Stimulated activated CD4-positive, alpha-beta T cell treated with anti-CD3 and anti-CD28 coated beads, Interleukin-2, amount 100 ng/mL, for 48 hours (primary cell): Measurements from ENCODE around the gene GBA2.
A peak's percentile ranks its signal among the peaks of the same experiment; 100 is the strongest.

Experiments
- DNase-seq, 2 donors: peaks; one replicate each; pipeline ENCODE4 v3.0.0-alpha.2; 2020

The GBA2 gene

GRCh38 chr9:35714579-35715252 lies 34.3 kb downstream of the GBA2 start:
- no peak for DNase-seq

GRCh38 chr9:35714123-35714522 lies 34.9 kb downstream of the GBA2 start:
- no peak for DNase-seq

GRCh38 chr9:35713578-35713977 lies 35.5 kb downstream of the GBA2 start:
- DNase-seq, result no peak

DNA sequence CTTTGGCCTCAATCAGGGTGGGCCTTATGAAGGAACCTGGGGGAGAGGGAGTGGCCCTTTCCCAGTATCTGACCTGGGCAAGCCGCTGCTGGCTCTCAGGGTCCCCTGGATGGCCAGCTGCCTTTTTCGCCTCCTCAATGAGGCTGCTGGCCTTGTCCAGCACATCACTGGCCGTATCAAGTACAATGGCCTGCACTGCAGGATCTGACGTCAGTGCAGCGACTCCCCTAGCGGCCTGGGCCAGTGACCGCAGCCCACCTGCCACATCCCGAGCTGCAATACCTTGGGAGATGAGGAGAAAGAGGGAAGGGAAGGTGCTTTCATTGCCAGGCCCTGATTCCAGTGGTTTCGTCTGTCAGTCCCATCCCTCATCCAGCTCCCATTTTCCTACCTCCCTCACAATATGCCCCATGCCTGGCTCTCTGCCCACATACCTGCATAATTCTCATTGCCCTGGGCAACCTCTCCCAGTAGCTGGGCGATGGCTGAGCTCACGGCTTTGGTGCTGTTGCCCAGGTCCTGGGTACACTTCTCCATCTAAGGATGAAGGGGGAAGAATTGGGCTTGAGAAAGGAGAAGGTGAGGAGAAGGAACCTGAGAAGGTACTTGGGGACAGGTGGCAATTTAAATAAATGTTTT lies 36.1 kb downstream of the GBA2 start:
- DNase-seq, result no peak

- no peak for DNase-seq
These were observed 37.3 kb downstream of the GBA2 start for GRCh38 chr9:35711501-35712428.

DNA sequence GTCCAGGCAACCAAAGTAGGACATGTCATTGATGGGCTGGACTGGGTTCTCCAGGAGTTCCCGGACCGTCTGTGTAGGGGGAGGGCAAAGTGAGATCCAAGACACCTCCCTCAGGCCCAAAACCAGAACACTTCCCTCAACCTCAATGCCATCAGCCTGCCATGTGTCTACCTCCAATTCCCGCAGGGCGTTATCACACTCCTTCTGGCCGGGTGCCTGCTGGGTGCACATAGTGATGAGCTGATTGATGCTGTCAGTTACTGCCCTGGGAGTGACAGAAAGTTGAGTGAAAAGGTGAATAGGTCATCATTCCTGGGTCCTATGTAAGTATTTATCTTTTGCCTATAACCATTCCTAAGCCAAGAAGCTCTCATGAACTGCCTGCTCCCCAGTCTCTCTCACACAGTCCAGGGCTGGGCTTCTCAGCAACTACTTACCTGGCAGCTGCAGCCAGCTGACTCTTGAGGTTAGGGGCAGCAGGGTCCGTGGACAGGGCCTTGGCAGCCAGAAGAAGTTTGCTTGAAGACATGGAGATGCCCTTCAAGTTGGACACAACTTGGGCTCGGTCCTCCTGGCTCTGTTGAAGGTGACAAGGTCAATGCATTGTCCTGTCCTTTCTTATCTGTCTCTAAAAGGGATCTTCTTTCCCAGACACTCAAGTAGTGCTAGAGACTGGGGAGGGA lies 38.1 kb downstream of the GBA2 start:
- no peak for DNase-seq

- DNase-seq, result no peak
These were observed 40.9 kb downstream of the GBA2 start for GRCh38 chr9:35708146-35708545.

GRCh38 chr9:35706951-35707350 lies 42.1 kb downstream of the GBA2 start:
- DNase-seq, result no peak

- no peak for DNase-seq
These were observed 43.1 kb downstream of the GBA2 start for GRCh38 chr9:35705836-35706430.

DNA sequence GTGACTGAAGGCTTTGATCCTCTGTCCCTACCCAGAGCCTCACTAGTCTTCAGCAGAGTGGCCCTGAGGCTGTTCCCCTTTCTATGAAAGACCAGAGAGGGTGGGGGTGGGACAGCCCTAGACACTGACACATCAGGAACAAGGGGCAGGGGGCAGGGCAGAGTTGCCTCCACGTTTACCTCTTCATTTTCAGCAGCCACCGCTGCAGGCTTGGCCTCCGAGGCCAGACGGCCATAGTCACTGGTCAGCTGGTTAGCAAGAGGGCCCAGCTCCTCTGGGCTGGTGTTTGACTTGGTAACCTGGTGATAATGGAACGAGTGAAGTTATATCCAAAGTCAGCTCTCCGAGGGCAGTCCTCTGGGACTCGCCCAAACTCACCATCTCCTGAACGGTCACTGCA lies 43.7 kb downstream of the GBA2 start:
- DNase-seq, result no peak

DNA sequence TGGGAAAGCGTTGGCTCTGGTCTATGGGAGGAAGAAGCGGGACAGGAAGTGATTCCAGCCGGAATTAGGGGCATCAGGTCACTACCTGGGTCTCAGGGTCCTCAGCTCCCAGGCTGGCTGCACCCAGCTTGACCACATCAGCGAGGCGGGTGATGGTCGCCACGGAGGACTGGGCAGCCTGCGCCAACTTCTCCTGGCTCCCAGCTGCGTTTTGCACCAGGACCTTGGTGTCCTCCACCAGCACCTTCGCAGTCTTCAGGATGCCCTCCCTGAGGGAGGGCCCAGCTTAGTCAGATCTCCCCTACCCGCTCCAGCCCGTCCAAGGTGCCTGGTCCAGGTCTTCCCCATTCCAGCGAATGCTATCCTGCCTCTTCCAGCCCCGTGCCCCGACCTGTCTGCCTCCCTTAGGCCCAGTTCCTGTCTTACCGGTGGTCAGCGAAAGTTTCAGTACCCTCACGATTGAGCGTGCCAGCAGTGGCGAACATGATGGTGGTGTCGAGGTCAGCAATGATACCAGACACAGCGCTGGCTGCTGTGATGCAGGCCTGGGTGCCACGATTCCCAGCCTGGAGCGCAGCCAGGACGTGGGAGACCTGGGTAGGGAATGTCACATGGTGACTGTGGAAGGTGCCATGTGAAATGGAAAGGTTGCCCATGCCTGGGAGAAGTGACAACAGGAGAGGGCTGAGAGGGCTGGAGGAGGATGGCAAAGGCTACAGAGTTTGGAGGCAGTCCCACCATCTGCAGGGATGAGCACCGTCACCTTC lies 44.9 kb downstream of the GBA2 start:
- DNase-seq, result no peak

GRCh38 chr9:35702696-35703095 lies 46.3 kb downstream of the GBA2 start:
- no peak for DNase-seq

- DNase-seq, result no peak
These were observed 48.1 kb downstream of the GBA2 start for GRCh38 chr9:35700942-35701341.

DNA sequence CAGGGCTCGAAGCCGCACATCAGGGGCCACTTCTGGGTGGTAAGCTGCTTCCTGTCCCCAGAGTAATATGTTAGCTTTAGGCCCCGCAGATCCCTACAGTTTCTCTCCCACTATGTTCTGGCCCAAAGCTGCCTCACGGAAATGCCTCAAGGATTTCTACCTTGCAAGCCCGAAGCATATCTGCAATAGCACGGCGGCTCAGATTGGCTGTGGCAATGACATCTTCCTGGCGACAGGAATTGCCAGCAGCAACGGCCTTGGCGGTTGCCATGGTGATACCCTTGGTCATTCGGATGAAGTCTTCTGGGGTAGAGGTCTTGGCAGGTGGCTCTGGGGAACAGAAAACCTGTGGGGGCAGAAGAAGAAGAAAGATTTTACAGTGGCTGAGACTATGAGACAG lies 49.0 kb downstream of the GBA2 start:
- no peak for DNase-seq

DNA sequence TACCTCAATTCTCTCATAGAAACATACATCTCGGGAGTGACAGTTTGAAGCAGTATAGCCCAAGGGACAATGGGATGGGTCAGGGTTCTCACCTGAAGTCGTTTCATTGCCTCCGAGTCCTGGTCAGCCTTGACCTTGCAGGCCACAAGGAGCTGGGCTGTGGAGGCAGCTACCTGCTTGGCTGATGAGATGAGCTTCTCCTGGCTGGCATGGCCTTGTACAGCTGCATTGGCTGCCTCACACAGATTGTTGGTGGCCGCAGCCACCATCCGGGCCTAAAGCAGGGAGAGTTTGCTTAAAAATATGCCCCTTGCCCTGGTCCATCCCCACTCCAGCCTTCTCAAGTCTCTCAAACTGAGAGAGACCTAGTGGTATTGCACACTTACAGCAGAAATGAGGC lies 50.8 kb downstream of the GBA2 start:
- DNase-seq, result no peak

DNA sequence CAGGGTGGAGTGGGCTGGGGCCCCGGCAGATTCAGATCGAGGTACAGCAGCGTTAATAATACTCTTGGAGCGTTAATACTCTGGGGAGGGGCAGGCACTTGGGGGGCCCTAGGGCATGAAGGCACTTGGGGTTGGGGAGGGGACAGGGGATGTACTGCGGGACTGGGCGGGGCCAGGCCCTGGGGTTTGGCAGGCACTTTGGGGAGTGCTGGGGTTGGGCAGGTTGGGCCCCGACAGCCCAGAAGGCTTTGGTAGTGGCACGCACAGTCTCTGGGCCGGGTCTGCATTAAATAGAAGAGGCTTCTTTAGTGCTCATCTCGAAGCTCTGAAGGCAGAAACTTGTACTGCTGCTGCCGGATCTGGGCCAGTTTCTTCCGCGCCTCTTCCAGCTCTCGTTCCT lies 51.5 kb downstream of the GBA2 start:
- DNase-seq, result no peak

- peak; percentile 41 to 44 for DNase-seq
These were observed 52.4 kb downstream of the GBA2 start for GRCh38 chr9:35696520-35697215.

GRCh38 chr9:35695943-35696401 lies 53.1 kb downstream of the GBA2 start:
- DNase-seq, result no peak

- no peak for DNase-seq
These were observed 57.2 kb downstream of the GBA2 start for GRCh38 chr9:35691757-35692301.

GRCh38 chr9:35691334-35691650 lies 57.7 kb downstream of the GBA2 start:
- no peak for DNase-seq
